ENCODE measurements around the gene RELL1. TPM values are rescaled to one million over a fixed set of nuclear protein-coding genes. Genes with fewer than 3 reads are reported as not detected.

Gene RELL1, protein sequence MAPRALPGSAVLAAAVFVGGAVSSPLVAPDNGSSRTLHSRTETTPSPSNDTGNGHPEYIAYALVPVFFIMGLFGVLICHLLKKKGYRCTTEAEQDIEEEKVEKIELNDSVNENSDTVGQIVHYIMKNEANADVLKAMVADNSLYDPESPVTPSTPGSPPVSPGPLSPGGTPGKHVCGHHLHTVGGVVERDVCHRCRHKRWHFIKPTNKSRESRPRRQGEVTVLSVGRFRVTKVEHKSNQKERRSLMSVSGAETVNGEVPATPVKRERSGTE
- 10 to 100 TPM; 33.5 to 47.4 TPM for total RNA-seq
- polyA plus RNA-seq = 1 to 10 TPM; 1.8 to 7.7 TPM
- long read RNA-seq, donor 1, partial matches to known transcripts = 0 of 2 reads
- long read RNA-seq, donor 1, other reads (novel, unspliced or antisense) = 0 of 2 reads
- long read RNA-seq, donor 2 = 0 reads
- long read RNA-seq, donor 3 = 0 reads
- long read RNA-seq, donor 4, partial matches to known transcripts = 0 of 3 reads
- long read RNA-seq, donor 4, other reads (novel, unspliced or antisense) = 0 of 3 reads
- long read RNA-seq, donor 5, partial matches to known transcripts = 0 of 2 reads
- long read RNA-seq, donor 5, other reads (novel, unspliced or antisense) = 0 of 2 reads

DNA sequence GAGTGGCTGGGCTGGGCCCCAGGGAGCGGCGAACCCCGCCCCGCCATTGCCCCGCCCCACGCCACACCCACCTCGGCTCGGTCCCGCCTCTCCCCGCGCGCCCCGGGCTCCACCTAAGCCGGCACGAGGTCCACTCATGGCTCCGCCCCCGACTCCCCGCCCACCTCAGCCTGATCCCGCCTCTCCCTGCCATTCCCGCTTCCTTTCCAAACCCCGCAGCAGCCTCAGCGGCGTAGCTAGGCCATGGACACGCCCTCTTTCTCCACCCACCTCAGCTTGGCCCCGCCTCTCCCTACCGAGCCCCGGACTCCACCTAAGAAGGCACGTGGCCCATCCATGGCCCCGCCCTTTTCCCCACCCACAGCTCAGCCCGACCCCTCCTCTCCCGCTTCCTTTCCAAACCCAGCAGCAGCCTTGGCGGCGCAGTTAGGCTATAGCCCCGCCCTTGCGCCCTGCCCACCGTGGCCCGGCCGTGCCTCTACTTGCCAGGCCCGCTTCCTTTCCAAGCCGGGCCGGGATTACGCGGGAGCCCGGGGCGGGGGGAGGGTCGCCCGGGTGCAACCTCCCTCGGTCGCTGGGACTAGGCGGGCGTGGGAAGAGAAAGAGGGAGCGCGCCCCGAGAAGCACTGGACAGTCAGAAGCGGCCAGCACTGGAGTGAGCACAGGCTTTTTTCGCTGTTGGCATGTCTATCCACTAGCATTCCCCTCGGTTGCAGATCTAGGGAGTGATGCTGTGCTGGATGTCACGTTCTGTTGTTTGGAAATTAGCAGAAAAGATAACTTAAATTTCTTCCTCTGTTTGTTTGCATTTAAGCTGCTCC is at the start of gene RELL1:
TSS of gene RELL1 (minus strand) at position 4 of the 821 bp plus-strand sequence. CDS start 89 bp downstream, outside the sequence.
- no peaks in the 10 kb centered on the region for H3K36me3 ChIP-seq (ENCODE audit: control insufficient read depth in 4 of 4, insufficient read depth in 4 of 4, low read length in 4 of 4)
- no peaks in the 10 kb centered on the region for H3K9me3 ChIP-seq (ENCODE audit: control insufficient read depth in 4 of 4, insufficient read depth in 3 of 4, low read length in 3 of 4)
- no peaks in the 10 kb centered on the region for H3K27me3 ChIP-seq (ENCODE audit: control insufficient read depth in 3 of 3, insufficient read depth in 3 of 3, low read length in 2 of 3)
- H3K27ac ChIP-seq (ENCODE audit: low read depth in 1 of 2, low read length in 1 of 2) = peak within 1 kb of the TSS; percentile 99
- H3K9ac ChIP-seq (ENCODE audit: insufficient read depth in 1 of 2, low read length in 2 of 2) = peak within 1 kb of the TSS; percentile 56 to 72
- peak; percentile 96 for ATAC-seq (ENCODE audit: insufficient read depth, low FRiP score)
- peaks cover 0 to 22% (median 14%) of the 10 kb centered on the region in 5 donors for H3K4me1 ChIP-seq (ENCODE audit: control insufficient read depth in 5 of 5, insufficient read depth in 5 of 5, low read length in 5 of 5)
- WGBS, 2 donors = 0 to 1% methylated on average over 37 to 58 of the region's 58 CpGs
- DNase-seq = peak; percentile 100
- H3K4me3 ChIP-seq = peak within 1 kb of the TSS; percentile 94
- TF ChIP-seq, protein P1, sequence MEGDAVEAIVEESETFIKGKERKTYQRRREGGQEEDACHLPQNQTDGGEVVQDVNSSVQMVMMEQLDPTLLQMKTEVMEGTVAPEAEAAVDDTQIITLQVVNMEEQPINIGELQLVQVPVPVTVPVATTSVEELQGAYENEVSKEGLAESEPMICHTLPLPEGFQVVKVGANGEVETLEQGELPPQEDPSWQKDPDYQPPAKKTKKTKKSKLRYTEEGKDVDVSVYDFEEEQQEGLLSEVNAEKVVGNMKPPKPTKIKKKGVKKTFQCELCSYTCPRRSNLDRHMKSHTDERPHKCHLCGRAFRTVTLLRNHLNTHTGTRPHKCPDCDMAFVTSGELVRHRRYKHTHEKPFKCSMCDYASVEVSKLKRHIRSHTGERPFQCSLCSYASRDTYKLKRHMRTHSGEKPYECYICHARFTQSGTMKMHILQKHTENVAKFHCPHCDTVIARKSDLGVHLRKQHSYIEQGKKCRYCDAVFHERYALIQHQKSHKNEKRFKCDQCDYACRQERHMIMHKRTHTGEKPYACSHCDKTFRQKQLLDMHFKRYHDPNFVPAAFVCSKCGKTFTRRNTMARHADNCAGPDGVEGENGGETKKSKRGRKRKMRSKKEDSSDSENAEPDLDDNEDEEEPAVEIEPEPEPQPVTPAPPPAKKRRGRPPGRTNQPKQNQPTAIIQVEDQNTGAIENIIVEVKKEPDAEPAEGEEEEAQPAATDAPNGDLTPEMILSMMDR (IDR thresholded peaks at IDR 0.05; ENCODE audit: control extremely low read depth, extremely low read depth) = no peak

DNA sequence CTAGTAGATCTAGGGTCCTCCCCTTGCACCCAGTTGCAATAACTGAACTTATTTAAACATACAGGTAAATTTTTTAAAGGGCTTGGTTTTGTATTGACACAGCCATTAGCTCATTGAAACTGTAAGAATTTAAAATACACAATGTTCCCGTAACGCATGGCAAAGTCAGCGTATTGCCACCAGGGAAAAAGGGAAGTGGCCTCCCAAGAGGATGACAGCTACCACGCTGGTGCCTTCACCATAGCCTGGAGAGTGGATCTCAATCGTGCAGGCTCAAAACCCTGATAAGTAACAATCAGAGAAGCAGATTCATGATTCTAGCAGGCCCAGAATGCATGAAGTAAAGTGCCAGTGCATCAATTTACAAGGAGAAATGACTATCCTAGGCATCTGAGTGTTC is 49.4 kb upstream of the RELL1 start:
- TF ChIP-seq, protein P1 (IDR thresholded peaks at IDR 0.05; ENCODE audit: control extremely low read depth, extremely low read depth) = no peak
- Histone ChIP-seq H3K4me1 (ENCODE audit: control insufficient read depth in 5 of 5, insufficient read depth in 5 of 5, low read length in 5 of 5) (no peaks in the 10 kb centered on the region), H3K27me3 (ENCODE audit: control insufficient read depth in 3 of 3, insufficient read depth in 3 of 3, low read length in 2 of 3) (no peaks in the 10 kb centered on the region), H3K9ac (ENCODE audit: insufficient read depth in 1 of 2, low read length in 2 of 2) (no peak overlapping the region), H3K27ac (ENCODE audit: low read depth in 1 of 2, low read length in 1 of 2) (no peak overlapping the region), H3K4me3 (no peak overlapping the region), H3K9me3 (ENCODE audit: control insufficient read depth in 4 of 4, insufficient read depth in 3 of 4, low read length in 3 of 4) (no peaks in the 10 kb centered on the region), H3K36me3 (ENCODE audit: control insufficient read depth in 4 of 4, insufficient read depth in 4 of 4, low read length in 4 of 4) (no peaks in the 10 kb centered on the region)
- WGBS, 2 donors = 42 to 69% methylated on average over 5 of the region's 5 CpGs
- DNase-seq = no peak
- no peak for ATAC-seq (ENCODE audit: insufficient read depth, low FRiP score)

DNA sequence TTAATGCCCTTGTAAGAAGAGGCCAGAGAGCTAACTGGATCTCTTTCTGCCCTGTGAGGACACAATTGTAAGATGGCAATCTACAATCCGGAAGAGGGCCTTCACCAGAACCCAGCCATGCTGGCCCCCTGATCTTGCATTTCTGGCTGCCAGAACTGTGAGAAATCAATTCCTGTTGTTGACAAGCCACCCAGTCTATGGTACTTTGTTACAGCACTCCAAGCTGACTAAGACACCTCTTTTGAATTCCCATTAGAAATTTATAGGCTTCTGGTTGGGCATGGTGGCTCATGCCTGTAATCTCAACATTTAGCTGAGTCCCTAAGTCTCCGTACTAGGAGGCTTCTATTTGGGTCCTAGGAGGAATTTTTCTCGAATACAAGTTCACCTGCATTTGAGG is 48.8 kb upstream of the RELL1 start:
- Histone ChIP-seq H3K9ac (ENCODE audit: insufficient read depth in 1 of 2, low read length in 2 of 2) (no peak overlapping the region), H3K4me3 (no peak overlapping the region), H3K4me1 (ENCODE audit: control insufficient read depth in 5 of 5, insufficient read depth in 5 of 5, low read length in 5 of 5) (no peaks in the 10 kb centered on the region), H3K27ac (ENCODE audit: low read depth in 1 of 2, low read length in 1 of 2) (no peak overlapping the region), H3K36me3 (ENCODE audit: control insufficient read depth in 4 of 4, insufficient read depth in 4 of 4, low read length in 4 of 4) (no peaks in the 10 kb centered on the region), H3K27me3 (ENCODE audit: control insufficient read depth in 3 of 3, insufficient read depth in 3 of 3, low read length in 2 of 3) (no peaks in the 10 kb centered on the region), H3K9me3 (ENCODE audit: control insufficient read depth in 4 of 4, insufficient read depth in 3 of 4, low read length in 3 of 4) (no peaks in the 10 kb centered on the region)
- no peak for ATAC-seq (ENCODE audit: insufficient read depth, low FRiP score)
- no peak for DNase-seq
- WGBS, 2 donors = 96 to 99% methylated on average over 3 of the region's 3 CpGs
- TF ChIP-seq, protein P1 (IDR thresholded peaks at IDR 0.05; ENCODE audit: control extremely low read depth, extremely low read depth) = no peak

Data from lung (tissue), 16 donors.